ENCODE data around the gene MAP1LC3B.
"Not testable (repeated sequence)": the region's sequence is repeated elsewhere in the genome, so short reads cannot be mapped to it uniquely, and the experiment has no call there.

Gene MAP1LC3B

DNA sequence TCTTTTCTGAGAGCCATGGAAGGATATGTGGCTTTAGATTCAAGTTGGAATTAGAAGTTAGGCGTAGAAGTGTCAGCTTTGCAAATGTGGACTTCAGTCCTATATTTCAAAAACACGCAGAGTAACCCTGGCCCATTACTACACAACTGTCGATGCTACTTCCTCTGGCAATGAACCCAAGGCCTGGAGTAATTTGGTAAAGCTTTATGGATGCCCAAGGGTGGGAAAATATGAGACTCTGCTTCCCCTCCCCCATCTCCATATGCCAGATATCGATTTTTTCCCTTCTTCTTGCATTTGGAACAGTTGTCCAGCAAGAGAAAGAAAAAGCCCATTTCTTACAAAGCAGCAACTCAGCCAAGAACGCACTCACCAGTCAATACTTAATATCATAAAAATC, 2.9 kb upstream of the MAP1LC3B start:
- no peak overlapping the region for H3K4me3 ChIP-seq (ENCODE audit: low read depth, low read length)
- no peak for DNase-seq (ENCODE audit: low read depth)
- in situ Hi-C loops (cut with HindIII; ENCODE audit: low sequenced_read_pairs), result no loop called here
- TF ChIP-seq, protein P1, sequence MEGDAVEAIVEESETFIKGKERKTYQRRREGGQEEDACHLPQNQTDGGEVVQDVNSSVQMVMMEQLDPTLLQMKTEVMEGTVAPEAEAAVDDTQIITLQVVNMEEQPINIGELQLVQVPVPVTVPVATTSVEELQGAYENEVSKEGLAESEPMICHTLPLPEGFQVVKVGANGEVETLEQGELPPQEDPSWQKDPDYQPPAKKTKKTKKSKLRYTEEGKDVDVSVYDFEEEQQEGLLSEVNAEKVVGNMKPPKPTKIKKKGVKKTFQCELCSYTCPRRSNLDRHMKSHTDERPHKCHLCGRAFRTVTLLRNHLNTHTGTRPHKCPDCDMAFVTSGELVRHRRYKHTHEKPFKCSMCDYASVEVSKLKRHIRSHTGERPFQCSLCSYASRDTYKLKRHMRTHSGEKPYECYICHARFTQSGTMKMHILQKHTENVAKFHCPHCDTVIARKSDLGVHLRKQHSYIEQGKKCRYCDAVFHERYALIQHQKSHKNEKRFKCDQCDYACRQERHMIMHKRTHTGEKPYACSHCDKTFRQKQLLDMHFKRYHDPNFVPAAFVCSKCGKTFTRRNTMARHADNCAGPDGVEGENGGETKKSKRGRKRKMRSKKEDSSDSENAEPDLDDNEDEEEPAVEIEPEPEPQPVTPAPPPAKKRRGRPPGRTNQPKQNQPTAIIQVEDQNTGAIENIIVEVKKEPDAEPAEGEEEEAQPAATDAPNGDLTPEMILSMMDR (IDR thresholded peaks at IDR 0.05; ENCODE audit: low read depth, low read length, missing control alignments), result no peak

DNA sequence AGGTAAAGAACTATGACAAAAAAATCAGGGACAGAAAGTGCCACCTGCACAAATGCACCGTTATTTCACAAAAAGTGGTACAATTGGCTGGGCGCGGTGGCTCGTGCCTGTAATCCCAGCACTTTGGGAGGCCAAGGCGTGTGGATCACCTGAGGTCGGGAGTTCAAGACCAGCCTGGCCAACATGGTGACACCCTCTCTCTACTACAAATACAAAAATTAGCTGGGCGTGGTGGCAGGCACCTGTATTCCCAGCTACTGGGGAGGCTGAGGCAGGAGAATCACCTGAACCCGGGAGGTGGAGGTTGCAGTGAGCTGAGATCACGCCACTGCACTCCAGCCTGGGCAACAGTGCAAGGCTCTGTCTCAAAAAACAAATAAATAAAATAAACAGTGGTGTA, 2.2 kb upstream of the MAP1LC3B start:
- DNase-seq (ENCODE audit: low read depth); in situ Hi-C loops (cut with HindIII; ENCODE audit: low sequenced_read_pairs): not testable (repeated sequence)

DNA sequence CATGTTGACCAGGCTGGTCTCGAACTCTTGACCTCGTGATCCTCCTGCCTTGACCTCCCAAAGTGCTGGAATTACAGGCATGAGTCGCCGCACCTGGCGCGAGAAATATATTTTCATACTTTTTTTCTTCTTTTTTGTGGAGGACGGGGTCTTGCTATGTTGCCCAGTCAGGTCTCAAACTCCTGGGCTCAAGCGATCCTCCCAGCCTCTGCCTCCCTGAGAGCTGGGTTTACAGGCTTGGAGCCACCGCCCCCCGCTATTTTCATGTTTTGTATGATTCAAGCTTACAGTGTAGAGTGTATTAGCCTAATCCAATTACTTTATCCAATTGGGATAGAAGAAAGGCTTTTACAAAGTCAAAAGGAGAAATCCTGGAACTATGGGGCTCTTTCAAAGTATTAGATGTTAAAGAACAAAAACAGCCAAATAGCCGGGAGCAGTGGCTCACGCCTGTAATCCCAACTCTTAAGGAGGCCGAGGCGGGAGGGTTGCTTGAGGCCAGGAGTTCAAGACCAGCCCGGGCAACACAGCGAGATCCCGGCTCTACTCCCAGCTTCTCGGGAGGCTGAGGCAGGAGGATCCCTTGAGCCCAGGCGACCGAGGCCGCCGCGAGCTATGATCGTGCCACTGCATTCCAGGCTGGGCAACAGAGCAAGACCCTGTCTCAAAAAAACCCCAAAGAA, 1.4 kb upstream of the MAP1LC3B start:
- no peak overlapping the region for H3K4me3 ChIP-seq (ENCODE audit: low read depth, low read length)
- DNase-seq (ENCODE audit: low read depth), result no peak
- in situ Hi-C loops (cut with HindIII; ENCODE audit: low sequenced_read_pairs), result no loop called here
- TF ChIP-seq, protein P1 (IDR thresholded peaks at IDR 0.05; ENCODE audit: low read depth, low read length, missing control alignments), result no peak

More for the DNA sequence above, 2.2 kb upstream of the MAP1LC3B start:
- H3K4me3 ChIP-seq (ENCODE audit: low read depth, low read length), result not testable (repeated sequence)

DNA sequence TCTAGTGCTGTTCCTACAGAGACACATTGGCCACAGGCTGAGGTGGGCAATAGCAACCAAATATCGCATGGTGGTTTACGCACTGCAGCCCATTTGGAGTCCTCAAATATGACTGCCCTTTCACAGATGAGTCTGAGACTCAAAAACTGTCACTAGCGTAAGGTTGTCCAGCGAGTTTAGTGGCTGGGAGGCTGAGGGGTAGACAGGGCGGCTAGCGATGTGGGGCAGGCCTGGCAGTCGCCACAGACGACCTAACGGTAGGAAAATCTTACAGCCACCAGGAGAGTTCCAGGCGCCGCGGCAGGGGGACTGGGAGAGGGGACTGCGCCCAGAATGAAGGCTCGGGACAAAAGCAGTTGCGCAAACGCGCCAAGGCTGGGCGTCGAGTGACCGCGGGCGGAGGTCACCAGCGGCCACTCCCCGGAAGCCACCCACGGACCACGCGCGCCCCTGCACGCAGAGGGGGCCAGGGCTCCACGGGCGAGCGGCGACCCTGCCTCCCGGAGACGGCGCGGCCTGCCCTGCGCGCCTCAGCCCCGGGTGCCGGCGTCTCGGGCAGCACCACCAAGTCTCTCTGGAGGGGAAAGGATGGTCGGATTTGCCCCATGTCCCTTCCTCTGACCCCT, 699 bp upstream of the MAP1LC3B start:
- H3K4me3 ChIP-seq (ENCODE audit: low read depth, low read length), result peak overlapping the region; percentile 67
- DNase-seq (ENCODE audit: low read depth), result no peak
- TF ChIP-seq, protein P1 (IDR thresholded peaks at IDR 0.05; ENCODE audit: low read depth, low read length, missing control alignments), result no peak
- in situ Hi-C loops (cut with HindIII; ENCODE audit: low sequenced_read_pairs), result no loop called here

DNA sequence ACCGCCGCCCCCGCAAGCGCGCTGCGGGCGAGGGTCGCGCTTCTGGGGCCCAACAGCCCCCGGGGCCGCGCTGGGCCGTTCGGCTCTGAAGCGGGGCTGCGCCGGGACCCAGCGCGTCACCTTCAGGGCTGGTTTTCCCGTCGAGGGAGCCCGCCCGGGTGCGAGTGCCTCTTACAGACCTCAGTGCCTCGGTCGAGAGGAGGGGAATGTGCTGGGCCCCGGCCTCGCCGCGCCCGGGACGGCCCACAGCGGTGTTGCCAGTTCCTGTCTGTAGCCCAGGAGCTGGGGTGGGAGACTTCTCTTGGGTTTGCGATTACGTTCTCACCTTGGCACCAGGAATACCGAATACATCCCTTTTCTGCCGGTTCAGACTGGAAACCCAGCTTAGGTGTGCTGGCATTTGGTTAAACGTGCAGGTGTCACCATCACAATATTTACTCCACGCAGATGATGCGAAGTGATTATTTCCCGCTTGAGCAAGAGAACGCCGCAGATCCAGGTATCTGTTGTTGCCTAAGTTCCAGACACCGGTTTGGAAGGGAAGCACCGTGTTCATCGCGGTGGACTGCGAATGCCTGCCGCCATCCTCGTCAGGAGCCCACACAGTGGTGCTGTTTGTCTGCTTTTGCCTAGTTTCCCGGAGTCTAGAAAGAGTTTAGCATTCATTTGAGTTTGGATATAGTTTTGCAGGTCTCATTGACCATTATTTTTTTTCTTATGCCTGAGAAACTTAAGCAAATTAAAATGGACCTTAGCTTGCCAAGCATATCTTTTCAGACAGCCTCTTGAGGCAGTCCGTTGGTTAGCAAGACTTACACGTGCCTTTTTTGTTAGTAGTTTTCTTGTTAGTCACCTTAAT, 914 bp downstream of the MAP1LC3B start:
- DNase-seq (ENCODE audit: low read depth), result no peak
- in situ Hi-C loops (cut with HindIII; ENCODE audit: low sequenced_read_pairs), result no loop called here
- TF ChIP-seq, protein P1 (IDR thresholded peaks at IDR 0.05; ENCODE audit: low read depth, low read length, missing control alignments), result peak; percentile 40
- peak overlapping the region; percentile 67 for H3K4me3 ChIP-seq (ENCODE audit: low read depth, low read length)

DNA sequence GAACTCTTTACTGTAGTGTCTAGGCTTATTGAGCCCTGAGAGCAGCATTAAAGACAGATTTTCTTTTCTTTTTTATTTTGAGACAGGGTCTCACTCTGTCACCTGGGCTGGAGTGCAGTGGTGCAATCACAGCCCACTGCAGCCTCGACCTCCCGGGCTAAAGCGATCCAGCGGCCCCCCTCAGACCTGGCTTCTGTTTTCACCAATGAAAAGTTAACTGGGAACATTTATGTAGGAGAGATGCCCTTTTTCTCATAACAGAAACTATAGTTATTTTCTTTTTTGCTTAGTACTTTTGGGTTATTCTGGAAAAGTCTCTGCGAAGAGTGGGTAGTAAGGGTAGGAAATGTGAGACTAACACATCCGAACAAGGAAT, 1.5 kb downstream of the MAP1LC3B start:
- peak overlapping the region; percentile 67 for H3K4me3 ChIP-seq (ENCODE audit: low read depth, low read length)
- TF ChIP-seq, protein P1 (IDR thresholded peaks at IDR 0.05; ENCODE audit: low read depth, low read length, missing control alignments), result no peak
- in situ Hi-C loops (cut with HindIII; ENCODE audit: low sequenced_read_pairs), result no loop called here
- DNase-seq (ENCODE audit: low read depth), result no peak
